NCI-H748 (cell line): ENCODE data around the gene HSPE1.
A peak's percentile ranks its signal among the peaks of the same experiment; 100 is the strongest.
"Not testable (repeated sequence)": the region's sequence is repeated elsewhere in the genome, so short reads cannot be mapped to it uniquely, and the experiment has no call there.

Experiments used
- DNase-seq: peaks from one replicate; lab custom pipeline; 2025; ENCODE audit not compliant: unreplicated experiment; lab: John Stamatoyannopoulos, UW

HSPE1 gene

DNA sequence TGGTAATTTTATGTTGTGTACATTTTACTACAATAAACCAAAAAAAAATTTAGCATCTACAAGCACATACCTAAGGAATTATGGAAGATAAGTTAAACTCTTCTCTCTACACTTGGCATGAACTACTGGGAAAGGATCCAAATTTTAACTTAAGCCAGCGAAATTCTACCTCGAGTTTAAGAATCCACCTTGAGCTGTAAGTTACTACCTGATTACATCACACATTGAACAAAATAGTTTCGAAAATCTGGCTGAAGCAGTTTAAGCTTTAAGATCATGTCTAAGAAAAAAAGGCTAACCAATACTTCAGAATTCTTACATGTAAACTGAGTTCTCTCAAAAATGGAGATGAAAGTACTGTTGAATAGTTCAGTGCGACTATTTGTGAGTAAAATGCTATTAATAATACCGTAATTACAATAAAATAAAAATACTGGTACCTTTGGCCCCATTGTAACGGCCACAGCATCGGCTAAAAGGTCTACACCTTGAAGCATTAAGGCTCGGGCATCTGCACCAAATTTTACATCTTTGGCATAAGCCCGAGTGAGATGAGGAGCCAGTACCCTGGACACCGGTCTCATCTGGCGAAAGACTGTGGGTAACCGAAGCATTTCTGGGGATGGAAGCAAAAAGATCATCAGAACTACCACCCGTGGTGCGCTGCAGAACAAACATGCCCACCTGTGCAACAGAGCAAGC lies 1.8 kb upstream of the HSPE1 start:
- DNase-seq: no peak

DNA sequence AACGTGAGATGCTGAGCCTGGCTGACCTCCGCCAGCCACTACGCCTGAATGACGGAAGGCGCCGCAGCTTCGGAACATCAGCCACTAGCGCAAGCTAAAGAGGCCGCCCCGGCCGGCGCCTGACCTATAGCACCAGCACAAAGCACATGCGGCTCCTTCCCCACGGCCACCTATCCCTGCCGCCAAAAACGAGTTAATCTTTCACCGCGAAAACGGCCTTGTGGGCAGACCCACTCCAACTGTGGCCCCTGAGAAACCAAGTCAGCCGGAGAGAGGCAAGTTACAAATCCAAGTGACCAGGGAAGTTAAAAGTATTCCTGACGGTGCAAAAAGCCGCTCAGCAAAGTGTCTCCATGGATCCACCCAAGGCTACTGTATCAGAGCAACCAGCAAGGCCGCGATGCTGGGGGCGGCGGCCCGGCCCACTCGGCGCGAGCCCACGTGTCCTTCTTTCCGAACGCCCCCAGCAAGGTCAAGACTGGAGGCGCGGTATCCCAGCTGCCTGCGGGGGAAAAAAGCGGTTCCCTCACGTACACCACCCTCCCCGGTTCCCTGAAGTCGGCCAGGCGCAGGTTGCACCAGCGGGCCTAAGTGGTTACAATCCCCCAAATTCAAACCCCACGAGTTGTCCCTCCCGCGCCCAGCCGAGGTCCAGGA lies 1.1 kb upstream of the HSPE1 start:
- peak; percentile 89 for DNase-seq

DNA sequence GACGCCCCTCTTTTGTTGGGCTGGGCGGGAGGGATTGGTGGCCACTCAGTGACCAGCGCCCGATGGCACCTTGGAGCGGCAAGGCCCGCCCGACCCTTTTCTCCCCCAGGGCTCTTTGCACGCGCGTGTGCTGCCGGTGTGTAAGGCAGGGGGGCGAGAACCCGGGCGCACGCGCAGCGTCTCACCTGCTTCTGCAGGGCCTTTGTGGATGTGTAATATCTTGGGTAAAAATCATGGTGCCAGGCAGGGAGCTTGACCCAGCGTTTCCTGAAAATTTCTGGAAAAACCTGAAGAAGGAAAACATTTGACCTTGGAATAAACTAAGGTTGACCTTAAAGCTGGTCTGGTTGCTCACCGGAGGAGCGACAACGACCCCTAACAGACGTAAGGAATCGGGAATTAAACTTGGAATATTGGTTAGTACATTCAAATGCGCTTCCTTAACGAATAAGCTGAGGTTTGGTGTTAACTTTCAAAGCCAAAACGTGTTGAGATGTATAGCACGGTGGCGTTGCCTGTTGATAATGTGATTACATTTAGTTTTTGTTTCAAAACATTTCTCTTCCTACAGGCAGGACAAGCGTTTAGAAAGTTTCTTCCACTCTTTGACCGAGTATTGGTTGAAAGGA lies 438 bp downstream of the HSPE1 start:
- peak; percentile 83 for DNase-seq

DNA sequence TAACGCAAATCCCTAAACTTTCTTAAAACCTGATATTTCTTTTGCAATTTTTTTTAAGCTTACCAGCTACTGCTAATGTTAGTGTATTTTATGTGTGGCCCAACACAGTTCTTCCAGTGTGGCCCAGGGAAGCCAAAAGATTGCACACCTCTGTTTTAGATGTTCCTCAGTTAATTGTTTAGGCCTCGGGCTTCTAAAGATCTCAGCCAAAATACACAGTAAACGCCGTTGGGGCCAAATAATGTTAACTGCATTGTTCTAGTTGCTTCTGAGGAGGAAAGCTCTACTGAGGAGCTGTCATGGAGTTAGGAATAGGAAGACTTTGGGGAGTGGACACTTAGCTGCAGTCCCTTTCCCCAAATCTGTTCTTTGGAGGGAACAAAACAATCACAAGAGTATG lies 2.0 kb downstream of the HSPE1 start:
- no peak for DNase-seq

GRCh38 chr2:197502685-197503084 lies 2.5 kb downstream of the HSPE1 start:
- no peak for DNase-seq

GRCh38 chr2:197504000-197504399 lies 3.8 kb downstream of the HSPE1 start:
- DNase-seq: no peak

- DNase-seq: no peak
These were observed 4.3 kb downstream of the HSPE1 start for GRCh38 chr2:197504512-197504911.

GRCh38 chr2:197506658-197507057 lies 6.5 kb downstream of the HSPE1 start:
- DNase-seq: no peak

DNA sequence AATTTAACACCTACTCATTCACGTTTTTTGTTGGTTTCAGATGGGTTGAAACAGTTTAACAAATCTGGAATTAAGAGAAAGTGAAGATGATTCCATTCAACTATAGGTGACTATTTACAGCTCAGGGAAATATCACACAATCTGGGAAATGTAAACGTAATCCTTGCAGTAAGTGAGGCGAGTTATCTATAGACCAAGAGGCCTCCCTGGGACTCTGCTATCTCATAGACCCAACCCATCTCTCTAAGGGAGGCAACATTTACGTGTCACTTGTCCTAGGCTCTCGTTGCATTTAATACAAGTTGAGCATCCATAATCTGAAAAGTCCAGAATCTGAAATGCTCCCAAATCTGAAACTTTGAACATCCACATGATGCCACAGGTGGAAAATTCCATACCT lies 13.7 kb downstream of the HSPE1 start:
- no peak for DNase-seq

DNA sequence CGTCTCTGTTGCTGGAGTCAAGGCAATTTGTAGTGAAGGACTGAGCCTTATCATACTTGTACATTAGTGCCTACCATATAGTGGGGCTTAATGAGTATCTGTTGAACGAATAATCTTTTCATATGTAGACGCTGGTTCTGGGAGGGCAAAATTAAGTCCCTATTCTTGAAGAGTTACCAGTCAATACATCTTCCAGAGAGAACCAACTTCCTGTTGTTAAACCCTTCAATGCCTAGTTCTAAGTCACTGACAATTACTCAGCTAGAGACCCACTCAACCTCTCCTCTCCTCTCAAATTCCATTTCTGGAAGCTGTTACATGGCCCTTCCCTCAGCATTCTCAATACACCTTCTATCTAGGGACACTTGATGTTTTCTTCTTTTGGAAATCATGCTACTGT lies 14.6 kb downstream of the HSPE1 start:
- DNase-seq: peak; percentile 33

GRCh38 chr2:197515315-197515738 lies 15.1 kb downstream of the HSPE1 start:
- DNase-seq: peak; percentile 82

DNA sequence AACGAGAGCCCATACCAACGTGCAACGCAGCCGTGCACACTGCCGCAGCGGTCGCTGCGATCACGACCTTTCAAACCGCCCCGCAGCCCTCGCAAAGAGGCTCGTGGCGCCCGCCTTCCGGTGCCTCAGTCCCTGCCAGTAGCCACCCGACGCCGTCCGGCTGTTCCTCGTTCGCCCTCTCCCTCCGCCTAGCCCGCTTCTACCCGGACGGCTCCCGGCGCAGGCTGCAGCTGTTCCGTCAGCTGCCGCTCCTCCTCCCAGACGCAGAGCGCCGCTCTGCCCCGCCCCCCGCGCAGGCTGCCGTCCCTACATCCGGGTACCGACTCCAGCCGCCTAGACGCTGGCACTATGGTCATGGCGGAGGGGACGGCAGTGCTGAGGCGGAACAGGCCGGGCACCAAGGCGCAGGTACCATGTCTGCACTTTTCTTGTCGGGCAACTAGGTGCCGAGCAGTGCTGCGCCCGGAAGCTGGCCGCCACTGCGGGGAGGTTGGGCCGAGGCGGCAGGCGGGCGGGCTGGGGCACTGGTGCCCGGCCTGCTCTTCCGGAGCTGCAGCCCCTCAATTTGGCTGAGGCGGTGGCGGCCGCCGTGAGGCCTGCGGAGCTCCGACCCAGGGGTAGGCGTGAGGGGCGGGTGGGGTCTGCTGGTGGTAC lies 15.7 kb downstream of the HSPE1 start, which contains the start of gene MOB4:
TSS of gene MOB4 (plus strand) at position 328 of the 654 bp plus-strand sequence. CDS start at position 349, 21 bp downstream.
- DNase-seq: peak; percentile 98

- DNase-seq: peak; percentile 78
These were observed 16.2 kb downstream of the HSPE1 start for GRCh38 chr2:197516393-197516761.

DNA sequence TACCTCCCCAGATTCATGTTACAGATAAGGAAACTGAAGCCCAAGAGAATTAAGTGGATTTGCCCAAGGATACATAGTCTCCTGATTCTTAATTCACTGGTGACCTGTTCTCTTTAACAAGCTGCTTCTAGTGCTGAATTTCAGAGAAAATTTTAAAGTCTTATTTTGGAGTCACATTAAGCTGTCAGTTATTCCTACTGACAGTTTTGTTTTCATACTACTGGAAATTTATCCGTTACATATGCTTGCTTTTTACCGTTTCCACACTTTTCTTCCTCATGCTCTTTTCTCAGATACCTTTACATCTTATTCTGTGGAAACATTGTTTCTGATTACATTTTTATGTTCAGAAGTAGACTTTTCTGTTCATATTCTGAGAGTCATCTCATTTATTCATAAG lies 17.0 kb downstream of the HSPE1 start:
- DNase-seq: no peak

DNA sequence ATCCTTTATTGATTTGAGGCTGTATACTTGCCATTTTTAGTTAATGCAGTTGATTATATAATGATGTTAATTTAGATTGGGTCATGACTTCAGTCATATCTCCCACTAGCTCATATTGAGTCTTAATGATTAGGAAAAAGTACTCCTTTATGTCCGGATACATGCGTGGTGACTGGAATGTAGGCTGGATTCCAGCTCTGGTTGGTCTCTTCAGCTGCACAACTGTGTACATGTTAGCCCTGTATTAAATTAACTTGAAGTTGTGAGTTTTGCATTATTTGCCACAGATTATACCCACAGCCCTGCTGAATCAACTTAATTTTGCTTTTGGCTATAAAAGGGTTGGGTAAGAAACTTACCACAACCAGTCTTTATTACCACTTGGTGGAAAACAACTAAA lies 38.2 kb downstream of the HSPE1 start:
- no peak for DNase-seq

DNA sequence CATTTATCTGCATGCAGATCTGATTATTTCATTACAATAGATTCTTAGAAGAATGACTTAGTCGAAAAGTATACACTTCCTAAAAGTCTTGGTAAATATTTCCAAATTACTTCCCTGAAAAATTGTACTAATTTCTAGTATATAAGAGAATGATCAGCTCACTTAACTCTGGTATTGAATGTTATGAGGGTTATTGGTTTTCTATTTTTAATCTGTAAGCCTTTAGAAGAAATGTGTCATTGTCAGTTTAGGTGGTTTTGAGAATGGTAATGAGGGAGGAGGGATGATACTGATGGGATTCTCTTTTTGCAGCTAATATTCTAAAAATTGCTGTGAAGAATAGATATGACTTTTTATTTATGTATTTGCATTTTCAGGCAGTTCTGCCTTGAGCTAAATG lies 39.6 kb downstream of the HSPE1 start:
- no peak for DNase-seq

DNA sequence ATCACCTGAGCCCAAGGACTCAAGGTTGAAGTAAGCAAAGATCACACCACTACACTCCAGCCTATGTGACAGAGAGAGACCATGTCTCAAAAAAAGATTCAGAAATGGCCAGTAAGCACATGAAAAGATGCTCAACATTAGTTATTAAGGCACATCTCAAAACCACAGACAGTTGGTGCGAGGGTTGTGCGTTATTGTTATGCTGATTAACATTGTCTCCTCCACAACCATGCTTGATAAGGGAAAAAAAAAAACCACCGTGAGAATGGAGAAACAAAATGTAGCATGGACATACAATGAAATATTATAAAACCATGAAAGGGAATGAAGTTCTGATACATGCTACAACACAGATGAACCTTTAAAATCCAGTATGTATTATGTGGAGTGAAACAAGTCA lies 43.0 kb downstream of the HSPE1 start:
- no peak for DNase-seq

GRCh38 chr2:197547163-197547900 lies 47.2 kb downstream of the HSPE1 start:
- no peak for DNase-seq

DNA sequence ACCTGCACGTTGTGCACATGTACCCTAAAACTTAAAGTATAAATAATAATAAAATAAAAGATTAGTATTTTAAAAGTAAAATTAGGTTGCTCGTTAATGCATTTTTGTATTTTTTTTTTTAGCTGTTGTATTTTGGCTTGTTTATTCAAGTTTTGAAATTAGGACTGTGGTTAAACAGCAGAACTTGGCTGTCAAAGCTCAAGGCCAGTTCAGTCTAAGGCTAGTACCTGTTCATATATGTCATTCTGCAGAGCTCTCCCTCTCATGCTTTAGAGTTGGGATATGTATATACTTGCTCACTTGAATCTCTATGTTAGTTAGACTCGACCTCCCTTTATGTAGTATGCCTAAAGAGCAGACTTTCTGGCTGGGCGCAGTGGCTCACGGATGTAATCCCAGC lies 48.4 kb downstream of the HSPE1 start:
- no peak for DNase-seq

DNA sequence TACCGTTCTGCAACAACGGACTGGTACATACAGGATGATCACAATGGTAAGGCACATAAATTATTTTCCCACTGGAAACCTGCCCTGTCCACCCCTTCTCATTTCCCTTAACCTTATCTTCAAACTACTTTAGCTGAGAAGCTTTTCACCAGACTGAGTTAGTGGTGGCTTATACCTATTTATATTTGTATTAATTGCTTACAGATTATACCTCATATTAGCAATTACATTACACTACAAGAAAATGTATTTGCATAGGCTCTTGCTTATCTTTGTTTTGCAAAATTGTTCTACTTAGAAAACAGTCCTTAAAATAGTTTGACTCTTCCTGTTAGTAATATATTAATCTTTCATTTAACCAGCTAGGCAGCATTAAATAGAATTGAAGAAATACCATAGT lies 51.1 kb downstream of the HSPE1 start:
- DNase-seq: not testable (repeated sequence)
